Trophoblast cell (in vitro differentiated cells and primary cell): ENCODE results near the gene HS3ST3A1.

Experiments used
- DNase-seq, 2 donors: peaks; one replicate each; pipeline ENCODE4 v3.0.0-alpha.2; 2016
- H2AFZ ChIP-seq: 2 replicates; pipeline ENCODE4 v1.6.1; 2013; ENCODE audit warnings: low read length, moderate library complexity, mild to moderate bottlenecking; ENCODE audit not compliant: insufficient read depth, poor library complexity
- H2AK5ac ChIP-seq: 2 replicates; pipeline ENCODE4 v1.6.1; 2013; ENCODE audit warnings: mild to moderate bottlenecking, low read length
- H2BK120ac ChIP-seq: 2 replicates; pipeline ENCODE4 v1.6.1; 2013; ENCODE audit warnings: low read length, mild to moderate bottlenecking, moderate library complexity; ENCODE audit not compliant: insufficient read depth, poor library complexity
- H2BK12ac ChIP-seq: 2 replicates; pipeline ENCODE4 v1.6.1; 2013; ENCODE audit warnings: mild to moderate bottlenecking, low read length, moderate library complexity
- H2BK5ac ChIP-seq: 2 replicates; pipeline ENCODE4 v1.6.1; 2013; ENCODE audit warnings: low read length, low read depth, moderate library complexity, mild to moderate bottlenecking; ENCODE audit not compliant: poor library complexity
- H3K14ac ChIP-seq: 2 replicates; pipeline ENCODE4 v1.6.1; 2013; ENCODE audit warnings: mild to moderate bottlenecking, low read length
- H3K18ac ChIP-seq: 2 replicates; pipeline ENCODE4 v1.6.1; 2013; ENCODE audit warnings: mild to moderate bottlenecking, low read length
- H3K23ac ChIP-seq: 2 replicates; pipeline ENCODE4 v1.6.1; 2013; ENCODE audit warnings: low read length
- H3K27ac ChIP-seq: 2 replicates; pipeline ENCODE4 v1.5.1; 2013; ENCODE audit warnings: low read depth, mild to moderate bottlenecking, inconsistent platforms, low read length, moderate library complexity
- H3K27me3 ChIP-seq: 2 replicates; pipeline ENCODE4 v1.6.1; 2013; ENCODE audit warnings: inconsistent platforms, mild to moderate bottlenecking, low read length, moderate library complexity; ENCODE audit not compliant: insufficient read depth
- H3K36me3 ChIP-seq, 2 experiments: 1 replicate in 1 of 2; 2 replicates in 1 of 2; pipeline ENCODE4 v1.6.1; 2013; ENCODE audit warnings: low read length in 2 of 2, mild to moderate bottlenecking in 2 of 2, moderate library complexity in 1 of 2; ENCODE audit not compliant: insufficient read depth in 2 of 2, control insufficient read depth in 1 of 2
- H3K4ac ChIP-seq: 2 replicates; pipeline ENCODE4 v1.6.1; 2013; ENCODE audit warnings: low read depth, mild to moderate bottlenecking, low read length, moderate library complexity
- H3K4me1 ChIP-seq, 2 experiments: 1 replicate in 1 of 2; 2 replicates in 1 of 2; pipeline ENCODE4 v1.6.1; 2013; ENCODE audit warnings: low read length in 2 of 2, mild to moderate bottlenecking in 2 of 2, moderate library complexity in 1 of 2; ENCODE audit not compliant: insufficient read depth in 2 of 2, control insufficient read depth in 1 of 2
- H3K4me2 ChIP-seq: 2 replicates; pipeline ENCODE4 v1.6.1; 2013; ENCODE audit warnings: inconsistent platforms, mild to moderate bottlenecking, low read length, moderate library complexity
- H3K4me3 ChIP-seq: 2 replicates; pipeline ENCODE4 v1.5.1; 2013; ENCODE audit warnings: mild to moderate bottlenecking, low read depth, low read length, inconsistent platforms
- H3K79me1 ChIP-seq: one replicate; pipeline ENCODE4 v1.6.1; 2013; ENCODE audit warnings: low read length
- H3K79me2 ChIP-seq: 2 replicates; pipeline ENCODE4 v1.6.1; 2013; ENCODE audit warnings: low read length, mild to moderate bottlenecking; ENCODE audit not compliant: control insufficient read depth, insufficient read depth, poor library complexity
- H3K9ac ChIP-seq: 2 replicates; pipeline ENCODE4 v1.6.1; 2013; ENCODE audit warnings: mild to moderate bottlenecking, low read length
- H3K9me3 ChIP-seq: 2 replicates; pipeline ENCODE4 v1.6.1; 2013; ENCODE audit warnings: low read depth, mild to moderate bottlenecking, control low read depth, inconsistent platforms, low read length; ENCODE audit not compliant: insufficient read depth
- H4K12ac ChIP-seq: 2 replicates; pipeline ENCODE4 v1.6.1; 2013; ENCODE audit warnings: low read depth, mild to moderate bottlenecking, low read length, moderate library complexity
- H4K8ac ChIP-seq: 2 replicates; pipeline ENCODE4 v1.6.1; 2013; ENCODE audit warnings: low read depth, mild to moderate bottlenecking, low read length, moderate library complexity
- H4K91ac ChIP-seq: one replicate; pipeline ENCODE4 v1.6.1; 2013; ENCODE audit warnings: low read depth, mild to moderate bottlenecking, low read length, moderate library complexity
- WGBS: extraction: QIAGEN DNeasy Blood & Tissue Kit; methylation state at CpG from one replicate; pipeline ENCODE4 v1.1.7; 2013; ENCODE audit warnings: missing lambda C conversion rate; ENCODE audit not compliant: insufficient read length, insufficient coverage; ENCODE audit errors: extremely low coverage; 5-methylcytosine and 5-hydroxymethylcytosine counted together

HS3ST3A1 gene

DNA sequence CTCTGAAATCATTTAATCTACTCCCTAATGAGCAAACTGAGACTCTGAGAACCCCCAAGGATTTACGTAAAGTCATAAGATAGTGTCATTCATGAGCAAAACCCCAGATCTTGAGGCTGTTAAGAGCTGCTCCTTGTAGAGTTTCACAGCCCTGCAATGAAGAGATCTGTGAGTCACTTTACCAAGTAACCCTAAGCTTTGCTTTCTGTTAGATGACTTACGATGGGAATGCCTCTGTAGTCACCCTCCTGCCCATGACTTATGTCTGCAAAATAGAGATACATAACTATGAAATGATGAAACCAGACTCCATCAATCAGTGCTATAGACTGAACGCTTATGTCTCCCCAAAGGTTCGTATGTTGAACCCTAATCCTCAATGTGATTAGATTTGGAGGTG, 117.7 kb downstream of the HS3ST3A1 start:
- Histone ChIP-seq H4K12ac (no peak overlapping the region), H3K4me3 (no peak overlapping the region), H3K9me3 (peaks cover 5% of the 10 kb centered on the region), H3K27ac (no peak overlapping the region), H2BK12ac (no peak overlapping the region), H4K91ac (no peak overlapping the region), H2AK5ac (no peak overlapping the region), H3K36me3 (no peaks in the 10 kb centered on the region), H2AFZ (no peak overlapping the region), H2BK120ac (no peak overlapping the region), H3K79me1 (no peaks in the 10 kb centered on the region), H3K14ac (no peak overlapping the region), H2BK5ac (no peak overlapping the region), H3K4me1 (no peaks in the 10 kb centered on the region), H3K18ac (no peak overlapping the region), H3K23ac (no peak overlapping the region), H3K4me2 (no peak overlapping the region), H3K79me2 (no peaks in the 10 kb centered on the region), H4K8ac (no peak overlapping the region), H3K27me3 (no peaks in the 10 kb centered on the region), H3K4ac (no peak overlapping the region), H3K9ac (no peak overlapping the region)
- WGBS, result no CpG with 5 or more reads among the region's 4 CpGs
- DNase-seq, result no peak

- Histone ChIP-seq H3K27ac (no peak overlapping the region), H3K79me2 (no peaks in the 10 kb centered on the region), H3K9me3 (peaks cover 5% of the 10 kb centered on the region), H2AK5ac (no peak overlapping the region), H4K12ac (no peak overlapping the region), H4K91ac (no peak overlapping the region), H3K4me2 (no peak overlapping the region), H3K23ac (no peak overlapping the region), H4K8ac (no peak overlapping the region), H3K14ac (no peak overlapping the region), H3K9ac (no peak overlapping the region), H2BK120ac (no peak overlapping the region), H2BK5ac (no peak overlapping the region), H3K27me3 (no peaks in the 10 kb centered on the region), H2BK12ac (no peak overlapping the region), H3K4me1 (peaks cover 0 to 4% of the 10 kb centered on the region in 2 experiments), H3K79me1 (no peaks in the 10 kb centered on the region), H2AFZ (no peak overlapping the region), H3K36me3 (no peaks in the 10 kb centered on the region), H3K4me3 (peak overlapping the region; percentile 42), H3K18ac (no peak overlapping the region), H3K4ac (no peak overlapping the region)
- no peak for DNase-seq
These were observed 120.9 kb downstream of the HS3ST3A1 start for GRCh38 chr17:13480877-13481276.

DNA sequence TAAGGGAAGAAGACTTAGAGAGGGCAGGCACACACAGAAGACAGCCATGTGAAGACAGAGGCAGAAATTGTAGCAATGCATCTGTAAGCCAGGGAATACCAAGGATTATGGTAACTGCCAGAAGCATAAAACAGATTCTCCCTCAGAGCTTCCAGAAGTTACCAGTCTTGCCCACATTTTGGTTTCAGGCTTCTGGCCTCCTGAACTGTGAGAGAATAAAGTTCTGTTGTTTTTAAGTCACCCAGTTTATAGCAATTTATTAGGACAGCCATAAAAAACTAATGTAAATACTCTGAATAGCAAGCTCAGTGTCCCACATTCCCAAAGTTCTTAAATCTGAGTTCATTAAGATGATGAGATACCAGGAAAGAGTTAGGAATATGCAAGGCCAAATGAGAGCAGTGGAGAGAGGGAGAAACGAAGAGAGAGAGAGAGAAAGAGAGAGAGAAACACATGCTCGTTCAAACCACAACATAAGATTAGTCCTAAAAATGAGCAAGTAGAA, 123.4 kb downstream of the HS3ST3A1 start:
- no peaks in the 10 kb centered on the region for H3K36me3 ChIP-seq
- H2BK12ac ChIP-seq, result no peak overlapping the region
- WGBS, result no CpG with 5 or more reads among the region's 2 CpGs
- H3K27me3 ChIP-seq, result no peaks in the 10 kb centered on the region
- no peaks in the 10 kb centered on the region for H3K79me2 ChIP-seq
- no peak overlapping the region for H3K9ac ChIP-seq
- H2AFZ ChIP-seq, result no peak overlapping the region
- H2BK120ac ChIP-seq, result no peak overlapping the region
- H3K4me1 ChIP-seq, result peaks cover 0 to 4% of the 10 kb centered on the region in 2 experiments
- H4K91ac ChIP-seq, result no peak overlapping the region
- H3K23ac ChIP-seq, result no peak overlapping the region
- H3K79me1 ChIP-seq, result no peaks in the 10 kb centered on the region
- no peak overlapping the region for H3K14ac ChIP-seq
- no peak overlapping the region for H4K12ac ChIP-seq
- H3K9me3 ChIP-seq, result peaks cover 5% of the 10 kb centered on the region
- H3K4me2 ChIP-seq, result no peak overlapping the region
- H4K8ac ChIP-seq, result no peak overlapping the region
- H3K27ac ChIP-seq, result no peak overlapping the region
- DNase-seq, result no peak
- no peak overlapping the region for H2AK5ac ChIP-seq
- H3K4ac ChIP-seq, result no peak overlapping the region
- H3K18ac ChIP-seq, result no peak overlapping the region
- H3K4me3 ChIP-seq, result no peak overlapping the region
- H2BK5ac ChIP-seq, result no peak overlapping the region

DNA sequence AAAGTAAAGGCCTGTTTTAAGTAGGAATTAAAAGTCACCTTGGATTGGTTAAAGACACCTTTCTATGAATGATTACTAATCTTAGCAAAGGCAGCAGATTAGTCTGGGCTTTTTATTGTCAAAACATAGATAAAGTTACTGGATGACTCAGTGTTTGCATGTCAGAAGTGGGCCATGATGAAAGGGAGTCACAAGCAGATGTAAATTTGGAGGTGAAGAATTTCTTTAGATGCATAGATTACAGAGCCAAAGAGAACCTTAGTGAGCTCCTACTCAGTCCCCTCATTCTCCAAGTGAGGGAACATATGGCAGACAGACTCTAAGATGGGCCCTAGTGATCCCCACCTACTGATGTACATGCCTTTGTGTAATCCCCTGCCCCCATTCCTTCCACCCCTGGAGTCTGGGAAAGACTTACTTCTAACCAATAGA, 124.5 kb downstream of the HS3ST3A1 start:
- no peaks in the 10 kb centered on the region for H3K79me2 ChIP-seq
- no peak overlapping the region for H3K14ac ChIP-seq
- H3K9ac ChIP-seq, result no peak overlapping the region
- no peak overlapping the region for H3K23ac ChIP-seq
- no peak overlapping the region for H3K4me3 ChIP-seq
- H4K8ac ChIP-seq, result no peak overlapping the region
- no peak overlapping the region for H3K4ac ChIP-seq
- H2BK12ac ChIP-seq, result no peak overlapping the region
- H3K79me1 ChIP-seq, result no peaks in the 10 kb centered on the region
- peaks cover 0 to 4% of the 10 kb centered on the region in 2 experiments for H3K4me1 ChIP-seq
- no peak overlapping the region for H3K4me2 ChIP-seq
- H3K9me3 ChIP-seq, result peaks cover 5% of the 10 kb centered on the region
- no peak overlapping the region for H3K27ac ChIP-seq
- H2AK5ac ChIP-seq, result no peak overlapping the region
- no peak overlapping the region for H3K18ac ChIP-seq
- H2BK120ac ChIP-seq, result no peak overlapping the region
- H2BK5ac ChIP-seq, result no peak overlapping the region
- DNase-seq, result no peak
- H4K91ac ChIP-seq, result no peak overlapping the region
- H3K27me3 ChIP-seq, result no peaks in the 10 kb centered on the region
- H3K36me3 ChIP-seq, result no peaks in the 10 kb centered on the region
- no peak overlapping the region for H2AFZ ChIP-seq
- no peak overlapping the region for H4K12ac ChIP-seq
